MCF 10A (cell line): ENCODE data around the gene FAM13A. TPM values are rescaled to one million over a fixed set of nuclear protein-coding genes. Genes with fewer than 3 reads are reported as not detected.

Experiments
- BruUV-seq: library from RNA; stranded (reverse); fragments of 400-500 nt; replicated peaks from 2 replicates; lab custom pipeline; 2021; lab: Mats Ljungman, UMichigan
- CTCF ChIA-PET: fragments of 300-600 bp; sonication (Branson Sonifier 250); formaldehyde crosslinking; extraction: SDS; loops from one replicate; lab custom pipeline; 2021; ENCODE audit warnings: antibody characterized with exemption, inconsistent platforms; lab: Yijun Ruan, JAX
- POLR2A ChIA-PET: fragments of 300-600, 350-650 bp; sonication (Branson Sonifier 250); formaldehyde crosslinking; extraction: SDS; loops from one replicate; lab custom pipeline; 2020; ENCODE audit warnings: antibody characterized with exemption, inconsistent platforms; lab: Yijun Ruan, JAX
- DNase-seq: peaks from one replicate; pipeline ENCODE4 v3.0.0-alpha.2; 2018; ENCODE audit not compliant: unreplicated experiment
- H3K27ac Mint-ChIP-seq: one replicate; pipeline ENCODE4 v1.8.0; 2022; ENCODE audit warnings: mild to moderate bottlenecking, low read depth, mixed read lengths; ENCODE audit not compliant: unreplicated experiment
- H3K27me3 Mint-ChIP-seq: one replicate; pipeline ENCODE4 v1.8.0; 2022; ENCODE audit warnings: mixed read lengths; ENCODE audit not compliant: insufficient read depth, unreplicated experiment
- H3K36me3 Mint-ChIP-seq: one replicate; pipeline ENCODE4 v1.8.0; 2022; ENCODE audit warnings: mild to moderate bottlenecking, moderate library complexity, mixed read lengths; ENCODE audit not compliant: insufficient read depth, unreplicated experiment
- H3K4me1 Mint-ChIP-seq: one replicate; pipeline ENCODE4 v1.8.0; 2022; ENCODE audit warnings: mixed read lengths; ENCODE audit not compliant: insufficient read depth, unreplicated experiment
- H3K4me3 Mint-ChIP-seq: one replicate; pipeline ENCODE4 v1.8.0; 2022; ENCODE audit warnings: mild to moderate bottlenecking, moderate library complexity, mixed read lengths; ENCODE audit not compliant: unreplicated experiment
- H3K9me3 Mint-ChIP-seq: one replicate; pipeline ENCODE4 v1.8.0; 2022; ENCODE audit warnings: mixed read lengths; ENCODE audit not compliant: unreplicated experiment
- CTCF ChIP-seq: fragments of 200-600 bp; IDR thresholded peaks from one replicate; pipeline ENCODE4 v1.8.0; 2022; ENCODE audit warnings: antibody characterized with exemption, mild to moderate bottlenecking; ENCODE audit not compliant: unreplicated experiment
- intact Hi-C: fragments of 100-400 bp; cut with micrococcal nuclease; formaldehyde crosslinking; loops from 2 replicates; pipeline ENCODE4 v1.14.1; 2022
- total RNA-seq: library from RNA; stranded (reverse); gene quantifications from 2 replicates; pipeline ENCODE4 v1.2.3, GENCODE V29; 2022

FAM13A gene
- total RNA-seq, 1 experiment from 2014 or later = 11.1 TPM

GRCh38 chr4:88734403-88734949 is 322.5 kb downstream of the FAM13A start:
- no peak for TF ChIP-seq CTCF
- no TSS peak for BruUV-seq
- DNase-seq = no peak
- intact Hi-C loops = no loop called here
- ChIA-PET POLR2A (no interaction called here), CTCF (interaction anchor here (0.9 kb wide), 1 partner anchor 20 kb away, joined by 4 read pairs; no protein-coding TSS in a partner anchor)
- Mint-ChIP-seq H3K36me3 (peaks cover 34% of the 10 kb centered on the region), H3K27ac (no peak overlapping the region), H3K4me1 (no peaks in the 10 kb centered on the region), H3K4me3 (no peak overlapping the region), H3K27me3 (no peaks in the 10 kb centered on the region), H3K9me3 (no peaks in the 10 kb centered on the region)

- Mint-ChIP-seq H3K27ac (no peak overlapping the region), H3K36me3 (peaks cover 39% of the 10 kb centered on the region), H3K9me3 (no peaks in the 10 kb centered on the region), H3K27me3 (no peaks in the 10 kb centered on the region), H3K4me3 (no peak overlapping the region), H3K4me1 (no peaks in the 10 kb centered on the region)
- BruUV-seq = no TSS peak
- ChIA-PET POLR2A (interaction anchor here (1.2 kb wide), 1 partner anchor 209 kb away, joined by 3 read pairs; the partner anchor contains the start of gene PYURF), CTCF (no interaction called here)
- intact Hi-C loops = no loop called here
- no peak for DNase-seq
- no peak for TF ChIP-seq CTCF
These were observed 324.1 kb downstream of the FAM13A start for GRCh38 chr4:88732714-88733368.

- H3K27me3 Mint-ChIP-seq = no peaks in the 10 kb centered on the region
- no peak overlapping the region for H3K27ac Mint-ChIP-seq
- DNase-seq = no peak
- H3K4me1 Mint-ChIP-seq = no peaks in the 10 kb centered on the region
- H3K36me3 Mint-ChIP-seq = peaks cover 47% of the 10 kb centered on the region
- no peaks in the 10 kb centered on the region for H3K9me3 Mint-ChIP-seq
- intact Hi-C loops = no loop called here
- CTCF ChIA-PET = no interaction called here
- no TSS peak for BruUV-seq
- no peak for TF ChIP-seq CTCF
- no peak overlapping the region for H3K4me3 Mint-ChIP-seq
- POLR2A ChIA-PET = interaction anchor here (0.8 kb wide), 1 partner anchor 325 kb away, joined by 3 read pairs; no protein-coding TSS in a partner anchor
These were observed 325.6 kb downstream of the FAM13A start for GRCh38 chr4:88731381-88731780.

- H3K9me3 Mint-ChIP-seq = no peaks in the 10 kb centered on the region
- no peak overlapping the region for H3K4me3 Mint-ChIP-seq
- intact Hi-C loops = no loop called here
- no peaks in the 10 kb centered on the region for H3K27me3 Mint-ChIP-seq
- BruUV-seq = no TSS peak
- peaks cover 52% of the 10 kb centered on the region for H3K36me3 Mint-ChIP-seq
- no peaks in the 10 kb centered on the region for H3K4me1 Mint-ChIP-seq
- H3K27ac Mint-ChIP-seq = no peak overlapping the region
- ChIA-PET CTCF (interaction anchor here (1.1 kb wide), 1 partner anchor 191 kb away, joined by 5 read pairs; no protein-coding TSS in a partner anchor), POLR2A (no interaction called here)
- no peak for TF ChIP-seq CTCF
- no peak for DNase-seq
These were observed 326.2 kb downstream of the FAM13A start for GRCh38 chr4:88730811-88731210.
